Right cardiac atrium (tissue), 5 donors: ENCODE measurements around the gene PPM1H. TPM values are rescaled to one million over a fixed set of nuclear protein-coding genes. Genes with fewer than 3 reads are reported as not detected.
A peak's percentile ranks its signal among the peaks of the same experiment; 100 is the strongest.

Experiments
- ATAC-seq, 2 donors: fragments of 200-7000 bp; cut with Tn5 transposase; one replicate each; pipeline versions ENCODE4 v1.8.0 to v1.9.1; 2020; ENCODE audit warnings: moderate library complexity in 2 of 2, mild to moderate bottlenecking in 1 of 2
- DNase-seq, 3 donors: peaks; one replicate each; pipeline ENCODE4 v3.0.0-alpha.2; 2020
- H3K27ac ChIP-seq: one replicate; pipeline ENCODE4 v1.5.1; 2013; ENCODE audit warnings: mild to moderate bottlenecking, low read length, control low read depth, moderate library complexity
- H3K27me3 ChIP-seq: one replicate; pipeline ENCODE4 v1.6.1; 2013; ENCODE audit not compliant: control insufficient read depth, insufficient read depth
- H3K4me1 ChIP-seq: one replicate; pipeline ENCODE4 v1.6.1; 2013; ENCODE audit warnings: low read length; ENCODE audit not compliant: control insufficient read depth, insufficient read depth
- H3K4me3 ChIP-seq: one replicate; pipeline ENCODE4 v1.5.1; 2013; ENCODE audit warnings: low read length, control low read depth
- H3K9me3 ChIP-seq: one replicate; pipeline ENCODE4 v1.6.1; 2013; ENCODE audit warnings: low read length; ENCODE audit not compliant: control insufficient read depth
- WGBS: extraction: QIAGEN DNeasy Blood & Tissue Kit; methylation state at CpG from one replicate; pipeline ENCODE4 v1.1.7; 2013; 5-methylcytosine and 5-hydroxymethylcytosine counted together
- intact Hi-C, 4 donors: fragments of 100-400 bp; cut with DNase I; formaldehyde crosslinking; loops; one replicate each; pipeline versions ENCODE4 v1.11.0 to v1.14.0; 2022 to 2023
- polyA plus RNA-seq: library from polyadenylated mRNA; stranded (reverse); fragments of 200-250 nt; gene quantifications from one replicate; pipeline ENCODE4 v1.2.3, GENCODE V29; 2013
- total RNA-seq, 4 donors: library from RNA; stranded (reverse); fragmentation: NEBNext Ultra II Directional; extraction: Animal tissue kit (Norgen Biotek cat#: 25700); gene quantifications; one replicate each; pipeline ENCODE4 v1.2.1, GENCODE V29; 2021
- donor health status: healthy with polysubstance abuse.
- donor health status: DM: no; HTN: yes; CAD: no.
- donor health status: DM: no; HTN: no; CAD: no.
- donor health status: DM: no; HTN: yes; CAD: no; lungs with severe emphysema.
- donor health status: DM: yes; HTN: yes; CAD: no.

Gene PPM1H
- total and polyA plus RNA-seq, 5 donors, result 1.0 to 4.4 (median 3.5) TPM

- ATAC-seq (no peak), DNase-seq (peak; percentile 44 to 70 (median 66))
- Histone ChIP-seq H3K27ac (no peak overlapping the region), H3K4me3 (no peak overlapping the region), H3K9me3 (no peaks in the 10 kb centered on the region), H3K27me3 (no peaks in the 10 kb centered on the region), H3K4me1 (no peaks in the 10 kb centered on the region)
- whole genome bisulfite sequencing, result 20% methylated on average over 2 of the region's 2 CpGs
- intact Hi-C loops, result loop anchor here in 1 of 4 donors (10.0 kb wide), 1 partner anchor 105 kb away; no protein-coding TSS in a partner anchor
Measured at GRCh38 chr12:62709311-62709710, 225.6 kb downstream of the PPM1H start.

GRCh38 chr12:62707939-62708338, 227.0 kb downstream of the PPM1H start:
- ATAC-seq (no peak), DNase-seq (no peak)
- 89% methylated on average over 2 of the region's 2 CpGs for WGBS
- H3K4me3 ChIP-seq, result no peak overlapping the region
- H3K4me1 ChIP-seq, result peaks cover 6% of the 10 kb centered on the region
- no peaks in the 10 kb centered on the region for H3K27me3 ChIP-seq
- H3K27ac ChIP-seq, result no peak overlapping the region
- intact Hi-C loops, result loop anchor here in 1 of 4 donors (10.0 kb wide), 1 partner anchor 103 kb away; no protein-coding TSS in a partner anchor
- H3K9me3 ChIP-seq, result no peaks in the 10 kb centered on the region

GRCh38 chr12:62705846-62706245, 229.1 kb downstream of the PPM1H start:
- H3K4me3 ChIP-seq, result no peak overlapping the region

GRCh38 chr12:62703011-62703380, 232.0 kb downstream of the PPM1H start:
- H3K27ac ChIP-seq, result peak overlapping the region; percentile 89
- ATAC-seq (peak in 1 of 2 donors; percentile 2), DNase-seq (no peak)
- no peaks in the 10 kb centered on the region for H3K27me3 ChIP-seq
- intact Hi-C loops, result loop anchor here in 1 of 4 donors (10.0 kb wide), 1 partner anchor 98 kb away; no protein-coding TSS in a partner anchor
- peaks cover 12% of the 10 kb centered on the region for H3K4me1 ChIP-seq
- 35% methylated on average over 4 of the region's 4 CpGs for WGBS
- H3K4me3 ChIP-seq, result no peak overlapping the region
- no peaks in the 10 kb centered on the region for H3K9me3 ChIP-seq

More at GRCh38 chr12:62705846-62706245, 229.1 kb downstream of the PPM1H start:
- DNase-seq (no peak), ATAC-seq (no peak)
- no peaks in the 10 kb centered on the region for H3K27me3 ChIP-seq
- H3K9me3 ChIP-seq, result no peaks in the 10 kb centered on the region
- intact Hi-C loops, result loop anchor here in 1 of 4 donors (10.0 kb wide), 1 partner anchor 101 kb away; no protein-coding TSS in a partner anchor
- H3K27ac ChIP-seq, result no peak overlapping the region
- WGBS, result 86% methylated on average over 4 of the region's 4 CpGs
- H3K4me1 ChIP-seq, result peaks cover 10% of the 10 kb centered on the region

DNA sequence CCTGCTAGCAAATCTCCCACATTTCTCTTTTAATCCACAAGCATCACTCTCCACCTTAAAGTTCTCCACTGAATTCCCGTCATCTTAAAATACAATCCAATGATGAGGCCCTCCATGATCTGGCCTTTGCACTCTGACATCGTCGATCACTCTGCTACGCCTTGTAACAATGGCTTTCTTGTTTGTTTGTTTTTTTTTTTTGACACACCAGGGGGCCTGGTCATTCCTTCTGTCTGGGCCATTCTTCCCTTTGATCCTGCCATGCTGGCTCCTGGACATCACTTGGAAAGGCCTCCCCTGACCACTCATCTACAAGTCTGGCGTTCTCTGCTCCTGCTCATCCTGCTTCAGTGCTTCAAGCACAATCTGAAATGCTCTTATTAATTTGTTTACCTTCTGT, 233.5 kb downstream of the PPM1H start:
- Histone ChIP-seq H3K27me3 (no peaks in the 10 kb centered on the region), H3K4me1 (peaks cover 12% of the 10 kb centered on the region), H3K9me3 (no peaks in the 10 kb centered on the region), H3K4me3 (no peak overlapping the region), H3K27ac (no peak overlapping the region)
- intact Hi-C loops, result loop anchor here in 1 of 4 donors (10.0 kb wide), 1 partner anchor 97 kb away; no protein-coding TSS in a partner anchor
- WGBS, result 93% methylated on average over 5 of the region's 5 CpGs
- no peak for DNase-seq
- ATAC-seq, result no peak

GRCh38 chr12:62700091-62700880, 234.7 kb downstream of the PPM1H start:
- no peak for ATAC-seq
- intact Hi-C loops, result loop anchor here in 1 of 4 donors (10.0 kb wide), 1 partner anchor 95 kb away; no protein-coding TSS in a partner anchor
- WGBS, result 97% methylated on average over 5 of the region's 5 CpGs
- no peak for DNase-seq
- H3K27ac ChIP-seq, result no peak overlapping the region
- peaks cover 12% of the 10 kb centered on the region for H3K4me1 ChIP-seq
- no peaks in the 10 kb centered on the region for H3K9me3 ChIP-seq
- H3K4me3 ChIP-seq, result no peak overlapping the region
- no peaks in the 10 kb centered on the region for H3K27me3 ChIP-seq

DNA sequence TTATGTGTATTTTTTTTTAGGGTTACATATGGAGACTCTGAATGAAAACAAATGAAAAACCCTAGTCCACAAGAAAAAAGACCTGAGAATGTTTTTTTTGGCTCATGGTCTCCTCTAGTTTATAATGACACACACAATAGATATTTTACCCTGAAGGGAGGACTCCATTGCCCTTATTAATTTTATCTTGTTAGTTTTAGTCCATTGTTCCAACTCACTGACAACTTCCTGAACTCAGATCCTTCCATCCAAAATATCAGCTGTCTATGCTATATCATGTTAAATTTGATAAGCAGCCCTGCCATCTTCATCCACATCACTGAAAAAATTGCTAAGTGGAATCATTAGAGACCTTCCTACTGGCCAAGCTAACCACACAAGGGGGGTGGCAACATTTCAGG, 236.2 kb downstream of the PPM1H start:
- H3K4me3 ChIP-seq, result no peak overlapping the region
- no peaks in the 10 kb centered on the region for H3K27me3 ChIP-seq
- intact Hi-C loops, result no loop called here
- H3K27ac ChIP-seq, result no peak overlapping the region
- ATAC-seq (no peak), DNase-seq (no peak)
- H3K9me3 ChIP-seq, result no peaks in the 10 kb centered on the region
- peaks cover 11% of the 10 kb centered on the region for H3K4me1 ChIP-seq

GRCh38 chr12:62697893-62698292, 237.1 kb downstream of the PPM1H start:
- Histone ChIP-seq H3K27me3 (no peaks in the 10 kb centered on the region), H3K4me1 (peaks cover 6% of the 10 kb centered on the region), H3K9me3 (no peaks in the 10 kb centered on the region), H3K27ac (no peak overlapping the region), H3K4me3 (no peak overlapping the region)
- DNase-seq, result no peak
- no peak for ATAC-seq
- 78% methylated on average over 1 of the region's 1 CpG for WGBS
- intact Hi-C loops, result no loop called here

DNA sequence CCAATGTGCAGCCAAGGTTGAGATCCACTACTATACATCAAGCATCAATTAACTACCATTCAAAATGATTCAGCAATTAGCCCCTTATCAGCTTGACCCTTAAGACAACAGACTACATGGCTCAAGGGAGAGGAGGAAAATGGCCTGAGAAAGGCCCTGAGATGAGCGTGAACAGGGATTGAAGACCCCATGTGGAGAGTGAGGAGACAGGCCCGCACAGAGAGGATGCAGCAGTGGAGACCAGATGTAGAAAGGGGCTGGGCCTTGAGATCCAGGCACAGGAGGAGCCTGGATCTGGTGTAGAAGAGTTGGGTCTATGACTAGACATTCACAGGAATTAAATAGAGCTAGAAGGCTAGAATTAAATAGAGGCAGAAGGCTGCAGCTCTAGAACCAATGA, 239.3 kb downstream of the PPM1H start:
- H3K27ac ChIP-seq, result no peak overlapping the region
- WGBS, result 84% methylated on average over 2 of the region's 2 CpGs
- no peaks in the 10 kb centered on the region for H3K27me3 ChIP-seq
- DNase-seq (no peak), ATAC-seq (no peak)
- peaks cover 2% of the 10 kb centered on the region for H3K4me1 ChIP-seq
- H3K9me3 ChIP-seq, result no peaks in the 10 kb centered on the region
- no peak overlapping the region for H3K4me3 ChIP-seq
- intact Hi-C loops, result no loop called here

DNA sequence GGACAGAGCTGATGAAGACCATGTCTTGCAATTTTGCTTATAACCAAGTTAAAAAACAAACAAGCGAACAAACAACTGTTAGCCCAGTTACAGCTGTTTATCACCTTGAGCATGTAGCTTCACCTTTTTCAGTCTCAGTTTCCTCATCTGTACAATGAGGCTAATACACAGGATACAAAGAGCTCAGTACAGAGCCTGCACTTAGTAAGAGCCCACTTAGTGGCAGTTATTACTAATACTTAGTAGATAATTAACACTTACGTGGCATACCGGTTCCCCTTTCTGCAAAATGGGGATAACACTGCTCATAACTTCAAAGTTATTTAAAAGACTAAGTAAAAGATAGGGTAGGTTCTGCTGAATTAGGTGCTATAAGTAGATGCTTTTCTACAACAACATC, 240.3 kb downstream of the PPM1H start:
- intact Hi-C loops, result no loop called here
- no peak overlapping the region for H3K4me3 ChIP-seq
- 99% methylated on average over 3 of the region's 3 CpGs for WGBS

GRCh38 chr12:62694116-62694515, 240.8 kb downstream of the PPM1H start:
- intact Hi-C loops, result no loop called here
- no peak for DNase-seq
- no peak overlapping the region for H3K27ac ChIP-seq

More for the DNA sequence above, 240.3 kb downstream of the PPM1H start:
- ATAC-seq (no peak), DNase-seq (no peak)
- no peak overlapping the region for H3K27ac ChIP-seq
- peaks cover 2% of the 10 kb centered on the region for H3K4me1 ChIP-seq
- no peaks in the 10 kb centered on the region for H3K9me3 ChIP-seq
- no peaks in the 10 kb centered on the region for H3K27me3 ChIP-seq

More at GRCh38 chr12:62694116-62694515, 240.8 kb downstream of the PPM1H start:
- H3K4me1 ChIP-seq, result peaks cover 2% of the 10 kb centered on the region
- H3K9me3 ChIP-seq, result no peaks in the 10 kb centered on the region
- ATAC-seq, result no peak
- no peaks in the 10 kb centered on the region for H3K27me3 ChIP-seq
- H3K4me3 ChIP-seq, result no peak overlapping the region
- 78% methylated on average over 3 of the region's 3 CpGs for WGBS
